GM12872 (cell line): ENCODE measurements around the gene ADGRG1.

Experiments used
- TF ChIP-seq, protein P1 (sequence below): IDR thresholded peaks from 3 replicates; pipeline ENCODE4 v1.5.1; 2011; ENCODE audit warnings: low read depth, mild to moderate bottlenecking, low read length, moderate library complexity; ENCODE audit not compliant: insufficient read depth

ADGRG1 gene

DNA sequence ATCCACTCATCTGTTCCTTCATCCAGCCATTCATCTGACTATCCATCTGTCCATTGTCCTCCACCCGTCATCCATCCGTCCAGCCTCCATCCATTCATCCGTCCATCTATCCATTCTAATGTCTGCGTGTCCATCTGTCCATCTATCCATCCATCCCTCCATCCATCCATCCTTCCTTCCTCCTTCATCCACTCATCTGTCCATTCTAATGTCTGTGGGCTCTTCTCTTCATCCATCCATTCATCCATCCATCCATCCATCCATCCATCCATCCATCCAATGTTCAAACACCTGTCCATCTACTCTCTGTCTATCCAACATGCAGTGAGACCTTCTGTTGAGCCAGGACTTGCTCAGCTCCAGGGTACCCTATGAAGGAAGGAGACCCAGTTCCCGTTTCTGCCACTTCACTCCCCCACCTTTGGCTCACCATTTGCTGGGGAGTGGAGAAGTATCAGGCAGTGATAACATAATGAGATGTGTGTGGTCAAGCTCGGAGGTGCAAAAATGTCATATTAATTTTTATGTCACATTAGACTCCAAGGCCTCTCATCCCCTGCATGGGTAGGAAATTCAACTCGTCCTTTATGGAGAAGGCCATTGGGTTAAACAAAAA lies 36.5 kb upstream of the ADGRG1 start:
- TF ChIP-seq, protein P1, sequence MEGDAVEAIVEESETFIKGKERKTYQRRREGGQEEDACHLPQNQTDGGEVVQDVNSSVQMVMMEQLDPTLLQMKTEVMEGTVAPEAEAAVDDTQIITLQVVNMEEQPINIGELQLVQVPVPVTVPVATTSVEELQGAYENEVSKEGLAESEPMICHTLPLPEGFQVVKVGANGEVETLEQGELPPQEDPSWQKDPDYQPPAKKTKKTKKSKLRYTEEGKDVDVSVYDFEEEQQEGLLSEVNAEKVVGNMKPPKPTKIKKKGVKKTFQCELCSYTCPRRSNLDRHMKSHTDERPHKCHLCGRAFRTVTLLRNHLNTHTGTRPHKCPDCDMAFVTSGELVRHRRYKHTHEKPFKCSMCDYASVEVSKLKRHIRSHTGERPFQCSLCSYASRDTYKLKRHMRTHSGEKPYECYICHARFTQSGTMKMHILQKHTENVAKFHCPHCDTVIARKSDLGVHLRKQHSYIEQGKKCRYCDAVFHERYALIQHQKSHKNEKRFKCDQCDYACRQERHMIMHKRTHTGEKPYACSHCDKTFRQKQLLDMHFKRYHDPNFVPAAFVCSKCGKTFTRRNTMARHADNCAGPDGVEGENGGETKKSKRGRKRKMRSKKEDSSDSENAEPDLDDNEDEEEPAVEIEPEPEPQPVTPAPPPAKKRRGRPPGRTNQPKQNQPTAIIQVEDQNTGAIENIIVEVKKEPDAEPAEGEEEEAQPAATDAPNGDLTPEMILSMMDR = no peak

GRCh38 chr16:57592591-57593003 lies 35.8 kb upstream of the ADGRG1 start:
- TF ChIP-seq, protein P1 = no peak

GRCh38 chr16:57593021-57593420 lies 35.4 kb upstream of the ADGRG1 start:
- TF ChIP-seq, protein P1 = no peak

DNA sequence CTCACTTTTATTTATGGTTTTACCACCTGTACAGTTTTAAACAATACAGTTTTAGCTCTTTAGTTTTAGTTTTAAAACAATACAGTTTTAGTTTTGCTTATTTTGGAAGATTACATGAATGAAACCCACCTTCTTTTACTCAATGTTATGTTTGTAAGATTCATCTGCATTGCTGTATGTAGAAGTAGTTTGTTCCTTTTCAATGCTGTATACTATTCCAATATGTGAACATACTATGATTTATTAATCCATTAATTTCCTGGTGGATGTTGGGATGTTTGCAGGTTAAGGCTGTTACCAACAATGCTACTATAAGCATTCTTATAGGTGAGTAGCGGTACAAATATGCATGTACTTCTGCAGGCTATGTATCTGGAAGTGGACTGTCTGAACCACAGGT lies 34.4 kb upstream of the ADGRG1 start:
- TF ChIP-seq, protein P1 = no peak

DNA sequence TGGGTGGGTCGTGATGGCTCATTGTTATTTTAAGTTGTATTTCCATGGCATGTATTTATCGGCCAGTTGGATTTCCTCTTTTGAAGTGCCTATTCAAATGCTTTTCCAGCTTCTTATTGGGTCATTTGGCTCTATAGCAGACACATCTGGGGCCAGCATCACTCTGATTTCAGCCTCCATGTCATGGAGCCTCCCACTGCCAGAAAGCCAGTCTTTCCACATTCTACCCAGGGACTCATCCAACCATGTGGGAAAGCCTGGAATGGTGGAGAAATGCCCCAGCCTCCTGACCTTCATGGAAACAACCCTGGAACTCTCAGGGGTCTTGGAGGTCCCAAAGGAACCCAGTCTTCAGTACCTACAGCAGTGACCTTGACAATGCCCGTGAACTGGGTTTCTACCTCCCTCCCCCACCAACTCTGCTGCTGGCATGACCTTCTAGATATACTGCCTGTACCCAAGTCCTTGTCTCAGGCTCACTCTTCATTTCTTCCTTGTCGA lies 33.8 kb upstream of the ADGRG1 start:
- TF ChIP-seq, protein P1 = no peak

GRCh38 chr16:57598437-57598836 lies 30.0 kb upstream of the ADGRG1 start:
- TF ChIP-seq, protein P1 = no peak

DNA sequence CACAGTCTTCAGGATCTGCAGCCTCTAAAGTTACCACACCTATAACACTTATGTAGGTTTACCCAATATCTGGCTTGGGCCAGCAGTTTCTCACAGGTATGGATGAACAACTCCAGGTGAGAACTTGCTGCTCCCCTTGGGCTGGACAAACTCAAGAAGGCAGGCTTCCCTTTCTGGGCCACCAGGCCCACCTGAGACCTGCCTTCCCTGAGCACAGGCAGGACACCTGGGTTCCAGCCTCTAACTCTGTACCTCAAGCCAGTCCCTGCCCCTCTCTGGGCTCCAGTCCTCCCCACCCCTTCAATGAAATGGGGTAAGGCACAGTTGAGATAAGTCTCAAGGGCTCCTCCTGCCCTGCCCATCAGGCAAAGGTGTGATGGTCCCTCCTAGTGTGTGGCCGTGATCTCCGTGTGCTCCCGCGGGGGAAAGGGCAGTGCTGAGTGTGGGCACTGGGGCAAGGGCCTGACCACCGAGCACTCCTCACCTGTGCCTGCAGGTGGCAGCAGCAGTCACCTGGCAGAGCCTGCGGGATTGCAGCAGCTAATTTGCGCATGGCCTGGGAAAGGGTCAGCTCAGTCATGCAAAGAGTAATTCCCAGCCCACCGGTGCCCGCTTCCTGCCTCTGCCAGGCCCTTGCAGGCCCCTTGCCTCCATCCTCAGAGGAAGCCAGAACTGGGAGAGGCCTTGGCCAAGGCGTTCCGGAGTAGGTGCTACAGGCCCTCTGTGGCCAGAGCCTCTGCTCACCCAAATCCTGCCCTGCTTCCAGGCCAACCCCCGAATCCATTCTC lies 28.2 kb upstream of the ADGRG1 start:
- TF ChIP-seq, protein P1 = peak; percentile 96
